ENCODE data around the gene TRPC6.

DNA sequence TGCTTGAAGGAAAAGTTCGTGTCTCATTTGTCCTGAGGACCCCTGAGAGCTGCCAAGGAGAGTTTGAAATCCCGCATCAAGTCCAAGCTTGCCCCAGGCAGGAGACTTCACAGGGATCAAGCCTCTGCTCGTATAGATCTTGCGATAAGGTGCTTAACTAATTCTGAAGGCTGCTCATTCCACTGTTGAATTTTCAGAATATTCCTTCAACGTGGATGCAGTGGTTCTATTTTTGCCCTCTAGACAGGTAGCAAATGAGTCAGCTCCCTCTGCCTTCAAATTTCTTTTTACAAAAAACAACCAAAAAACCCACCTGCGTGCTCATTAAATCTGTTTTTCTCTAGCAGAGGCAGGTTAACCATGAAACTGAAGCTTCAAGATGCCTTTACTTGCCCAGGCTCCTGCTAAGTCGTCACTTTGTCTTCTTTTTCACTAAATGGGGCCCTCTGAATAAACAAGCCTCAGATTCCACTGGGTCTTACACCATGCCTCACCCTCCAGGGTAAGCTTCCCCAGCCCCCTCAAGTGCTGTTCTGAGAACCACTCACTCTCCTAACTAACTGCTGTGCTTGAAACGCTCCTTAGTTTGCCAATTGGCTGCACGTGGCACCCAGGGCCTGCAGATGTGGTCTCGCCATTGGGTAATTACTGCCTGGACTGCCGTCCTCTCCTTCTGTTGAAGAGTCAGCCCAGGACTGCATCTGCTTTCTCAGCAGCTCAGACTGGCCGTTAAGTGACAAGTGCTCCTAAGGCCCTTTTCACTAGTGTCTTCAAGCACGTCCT, 105.0 kb downstream of the TRPC6 start:
- no peak for TF ChIP-seq POLR2A (IDR thresholded peaks at IDR 0.05)
- TF ChIP-seq, protein P1, sequence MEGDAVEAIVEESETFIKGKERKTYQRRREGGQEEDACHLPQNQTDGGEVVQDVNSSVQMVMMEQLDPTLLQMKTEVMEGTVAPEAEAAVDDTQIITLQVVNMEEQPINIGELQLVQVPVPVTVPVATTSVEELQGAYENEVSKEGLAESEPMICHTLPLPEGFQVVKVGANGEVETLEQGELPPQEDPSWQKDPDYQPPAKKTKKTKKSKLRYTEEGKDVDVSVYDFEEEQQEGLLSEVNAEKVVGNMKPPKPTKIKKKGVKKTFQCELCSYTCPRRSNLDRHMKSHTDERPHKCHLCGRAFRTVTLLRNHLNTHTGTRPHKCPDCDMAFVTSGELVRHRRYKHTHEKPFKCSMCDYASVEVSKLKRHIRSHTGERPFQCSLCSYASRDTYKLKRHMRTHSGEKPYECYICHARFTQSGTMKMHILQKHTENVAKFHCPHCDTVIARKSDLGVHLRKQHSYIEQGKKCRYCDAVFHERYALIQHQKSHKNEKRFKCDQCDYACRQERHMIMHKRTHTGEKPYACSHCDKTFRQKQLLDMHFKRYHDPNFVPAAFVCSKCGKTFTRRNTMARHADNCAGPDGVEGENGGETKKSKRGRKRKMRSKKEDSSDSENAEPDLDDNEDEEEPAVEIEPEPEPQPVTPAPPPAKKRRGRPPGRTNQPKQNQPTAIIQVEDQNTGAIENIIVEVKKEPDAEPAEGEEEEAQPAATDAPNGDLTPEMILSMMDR (IDR thresholded peaks at IDR 0.05), result no peak
